ENCODE data around the gene NKD1. TPM values are rescaled to one million over a fixed set of nuclear protein-coding genes. Genes with fewer than 3 reads are reported as not detected.
"Not testable (repeated sequence)": the region's sequence is repeated elsewhere in the genome, so short reads cannot be mapped to it uniquely, and the experiment has no call there.

The NKD1 gene
- total RNA-seq, 4 donors from 2014 or later, result 37.1 to 87.8 (median 54.1) TPM

DNA sequence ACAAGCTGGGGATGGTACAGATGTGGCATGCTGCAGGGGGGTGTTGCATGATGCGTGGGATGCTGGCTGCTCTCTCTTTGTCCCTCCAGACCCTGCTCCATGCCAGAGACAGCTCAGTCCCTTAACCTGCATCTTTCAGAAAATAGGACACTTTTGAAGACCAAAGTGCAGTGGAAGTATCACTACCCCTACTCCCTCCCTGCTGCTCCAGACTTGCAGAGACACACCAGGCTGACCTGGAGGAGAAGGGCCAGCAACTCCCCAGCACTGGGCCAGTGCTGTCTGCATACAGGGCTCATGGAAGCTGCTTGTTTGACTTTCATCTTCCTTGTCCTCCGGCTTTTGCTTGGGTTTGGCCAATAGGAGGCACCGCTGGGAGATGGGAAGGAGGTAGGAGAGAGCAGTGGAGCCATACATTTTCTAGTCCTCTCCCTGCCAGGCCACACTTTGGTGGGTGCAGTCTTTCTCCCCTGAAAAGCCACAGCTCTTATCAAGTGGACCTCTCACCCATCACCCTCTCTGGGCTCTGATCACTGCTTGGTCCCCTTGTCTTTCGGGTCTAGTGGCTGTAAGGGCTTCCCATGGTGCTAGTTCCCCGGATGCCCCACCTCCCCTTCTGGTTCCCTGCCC is 46.1 kb upstream of the NKD1 start:
- intact Hi-C loops (cut with DNase I), result no loop called here
- WGBS, result 89% methylated on average over 5 of the region's 5 CpGs
- TF ChIP-seq POLR2A (IDR thresholded peaks at IDR 0.05; ENCODE audit: low read depth), result no peak
- no peak for TF ChIP-seq POLR2AphosphoS5 (IDR thresholded peaks at IDR 0.05)
- TF ChIP-seq EP300 (IDR thresholded peaks at IDR 0.05), result no peak
- TF ChIP-seq, protein P1, sequence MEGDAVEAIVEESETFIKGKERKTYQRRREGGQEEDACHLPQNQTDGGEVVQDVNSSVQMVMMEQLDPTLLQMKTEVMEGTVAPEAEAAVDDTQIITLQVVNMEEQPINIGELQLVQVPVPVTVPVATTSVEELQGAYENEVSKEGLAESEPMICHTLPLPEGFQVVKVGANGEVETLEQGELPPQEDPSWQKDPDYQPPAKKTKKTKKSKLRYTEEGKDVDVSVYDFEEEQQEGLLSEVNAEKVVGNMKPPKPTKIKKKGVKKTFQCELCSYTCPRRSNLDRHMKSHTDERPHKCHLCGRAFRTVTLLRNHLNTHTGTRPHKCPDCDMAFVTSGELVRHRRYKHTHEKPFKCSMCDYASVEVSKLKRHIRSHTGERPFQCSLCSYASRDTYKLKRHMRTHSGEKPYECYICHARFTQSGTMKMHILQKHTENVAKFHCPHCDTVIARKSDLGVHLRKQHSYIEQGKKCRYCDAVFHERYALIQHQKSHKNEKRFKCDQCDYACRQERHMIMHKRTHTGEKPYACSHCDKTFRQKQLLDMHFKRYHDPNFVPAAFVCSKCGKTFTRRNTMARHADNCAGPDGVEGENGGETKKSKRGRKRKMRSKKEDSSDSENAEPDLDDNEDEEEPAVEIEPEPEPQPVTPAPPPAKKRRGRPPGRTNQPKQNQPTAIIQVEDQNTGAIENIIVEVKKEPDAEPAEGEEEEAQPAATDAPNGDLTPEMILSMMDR (IDR thresholded peaks at IDR 0.05), result no peak
- Histone ChIP-seq H3K27me3 (no peaks in the 10 kb centered on the region), H3K4me1 (peaks cover 0 to 32% (median 29%) of the 10 kb centered on the region in 4 donors), H3K36me3 (no peaks in the 10 kb centered on the region), H3K9me3 (no peaks in the 10 kb centered on the region), H3K27ac (replicated peaks in 1 of 4) (no peak overlapping the region), H3K4me3 (no peak overlapping the region)
- DNase-seq (ENCODE audit: extremely low spot score), result no peak

DNA sequence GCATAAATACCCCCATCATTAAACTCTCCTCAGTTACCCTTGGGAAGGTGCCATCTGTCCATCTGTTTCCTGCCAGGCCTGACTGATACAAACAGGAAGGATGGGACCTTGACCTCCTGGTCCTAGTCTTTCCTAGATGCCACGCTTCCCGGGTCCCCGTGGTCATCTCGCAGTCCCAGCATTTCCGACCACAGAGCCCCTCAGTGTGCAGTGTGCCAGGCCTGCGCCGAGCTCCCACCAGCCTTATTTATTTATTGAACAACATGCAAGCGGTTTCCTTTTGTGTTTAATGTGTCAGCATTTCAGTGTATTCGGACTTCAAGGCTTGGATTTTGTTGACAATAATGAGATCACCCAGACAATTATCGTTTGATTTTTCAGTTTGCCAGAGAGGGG is 45.6 kb upstream of the NKD1 start:
- TF ChIP-seq POLR2AphosphoS5 (IDR thresholded peaks at IDR 0.05) (no peak), POLR2A (IDR thresholded peaks at IDR 0.05; ENCODE audit: low read depth) (no peak), EP300 (IDR thresholded peaks at IDR 0.05) (no peak)
- TF ChIP-seq, protein P1 (IDR thresholded peaks at IDR 0.05), result no peak
- peak; percentile 8 for DNase-seq (ENCODE audit: extremely low spot score)
- WGBS, result 71% methylated on average over 10 of the region's 10 CpGs
- peaks cover 0 to 29% (median 28%) of the 10 kb centered on the region in 4 donors for H3K4me1 ChIP-seq
- no peak overlapping the region for H3K4me3 ChIP-seq
- no peaks in the 10 kb centered on the region for H3K36me3 ChIP-seq
- no peaks in the 10 kb centered on the region for H3K9me3 ChIP-seq
- intact Hi-C loops (cut with DNase I), result no loop called here
- no peaks in the 10 kb centered on the region for H3K27me3 ChIP-seq
- H3K27ac ChIP-seq (replicated peaks in 1 of 4), result no peak overlapping the region

DNA sequence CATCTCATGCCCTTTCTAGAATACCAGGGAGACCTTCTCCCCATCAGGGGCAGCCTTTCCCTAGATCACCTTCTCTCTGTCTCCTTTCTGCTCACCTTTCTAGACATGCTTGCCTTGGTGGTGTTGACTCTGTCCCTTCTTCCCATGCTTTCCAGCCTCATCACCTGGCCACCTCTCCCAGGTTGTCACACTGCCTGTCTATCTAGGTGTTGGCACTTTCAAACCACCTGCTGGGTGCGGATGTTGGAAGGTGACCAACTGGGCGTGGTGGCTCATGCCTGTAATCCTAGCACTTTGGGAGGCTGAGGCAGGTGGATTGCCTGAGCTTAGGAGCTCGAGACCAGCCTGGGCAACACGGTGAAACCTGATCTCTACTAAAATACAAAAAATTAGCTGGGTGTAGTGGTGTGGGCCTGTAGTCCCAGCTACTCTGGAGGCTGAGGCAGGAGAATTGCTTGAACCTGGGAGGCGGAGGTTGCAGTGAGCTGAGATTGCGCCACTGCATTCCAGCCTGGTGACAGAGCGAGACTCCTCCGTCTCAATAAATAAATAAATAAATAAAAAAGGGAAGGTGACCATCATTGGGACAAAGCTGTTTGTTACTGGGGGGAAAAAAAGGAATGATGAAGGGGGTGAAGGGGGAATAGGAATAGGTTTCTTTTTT is 44.2 kb upstream of the NKD1 start:
- WGBS, result 95% methylated on average over 8 of the region's 8 CpGs
- DNase-seq (ENCODE audit: extremely low spot score), result peak; percentile 75
- H3K9me3 ChIP-seq; H3K4me3 ChIP-seq; intact Hi-C loops (cut with DNase I); H3K36me3 ChIP-seq; H3K27me3 ChIP-seq; H3K27ac ChIP-seq (replicated peaks in 1 of 4): not testable (repeated sequence)
- peaks cover 0 to 15% (median 14%) of the 10 kb centered on the region in 4 donors for H3K4me1 ChIP-seq

DNA sequence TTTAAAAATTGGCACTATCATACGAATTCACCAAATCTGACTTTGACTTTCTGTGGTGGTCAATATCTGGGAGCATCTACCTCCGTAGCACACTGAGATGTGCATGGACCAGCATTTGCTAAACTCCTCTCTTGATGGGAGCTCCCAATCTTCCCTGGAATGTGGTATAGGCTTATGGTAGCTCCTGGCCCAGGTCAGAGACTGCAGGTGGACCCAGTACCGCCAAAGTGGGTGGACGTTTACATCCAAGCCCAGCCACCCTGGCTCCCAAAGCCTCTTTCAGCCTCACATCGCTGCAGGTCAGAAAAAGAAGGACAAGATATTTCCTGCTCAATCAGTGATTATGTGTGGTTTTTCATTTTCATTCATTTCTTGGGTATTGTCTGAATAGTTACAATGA is 43.1 kb upstream of the NKD1 start:
- no peaks in the 10 kb centered on the region for H3K9me3 ChIP-seq
- H3K27ac ChIP-seq (replicated peaks in 1 of 4), result no peak overlapping the region
- TF ChIP-seq EP300 (IDR thresholded peaks at IDR 0.05), result no peak
- TF ChIP-seq, protein P1 (IDR thresholded peaks at IDR 0.05), result no peak
- TF ChIP-seq POLR2AphosphoS5 (IDR thresholded peaks at IDR 0.05), result no peak
- TF ChIP-seq POLR2A (IDR thresholded peaks at IDR 0.05; ENCODE audit: low read depth), result no peak
- WGBS, result 76% methylated on average over 5 of the region's 5 CpGs
- H3K4me3 ChIP-seq, result no peak overlapping the region
- intact Hi-C loops (cut with DNase I), result no loop called here
- peak; percentile 78 for DNase-seq (ENCODE audit: extremely low spot score)
- H3K4me1 ChIP-seq, result peaks cover 0 to 4% (median 3%) of the 10 kb centered on the region in 4 donors
- no peaks in the 10 kb centered on the region for H3K36me3 ChIP-seq
- no peaks in the 10 kb centered on the region for H3K27me3 ChIP-seq

DNA sequence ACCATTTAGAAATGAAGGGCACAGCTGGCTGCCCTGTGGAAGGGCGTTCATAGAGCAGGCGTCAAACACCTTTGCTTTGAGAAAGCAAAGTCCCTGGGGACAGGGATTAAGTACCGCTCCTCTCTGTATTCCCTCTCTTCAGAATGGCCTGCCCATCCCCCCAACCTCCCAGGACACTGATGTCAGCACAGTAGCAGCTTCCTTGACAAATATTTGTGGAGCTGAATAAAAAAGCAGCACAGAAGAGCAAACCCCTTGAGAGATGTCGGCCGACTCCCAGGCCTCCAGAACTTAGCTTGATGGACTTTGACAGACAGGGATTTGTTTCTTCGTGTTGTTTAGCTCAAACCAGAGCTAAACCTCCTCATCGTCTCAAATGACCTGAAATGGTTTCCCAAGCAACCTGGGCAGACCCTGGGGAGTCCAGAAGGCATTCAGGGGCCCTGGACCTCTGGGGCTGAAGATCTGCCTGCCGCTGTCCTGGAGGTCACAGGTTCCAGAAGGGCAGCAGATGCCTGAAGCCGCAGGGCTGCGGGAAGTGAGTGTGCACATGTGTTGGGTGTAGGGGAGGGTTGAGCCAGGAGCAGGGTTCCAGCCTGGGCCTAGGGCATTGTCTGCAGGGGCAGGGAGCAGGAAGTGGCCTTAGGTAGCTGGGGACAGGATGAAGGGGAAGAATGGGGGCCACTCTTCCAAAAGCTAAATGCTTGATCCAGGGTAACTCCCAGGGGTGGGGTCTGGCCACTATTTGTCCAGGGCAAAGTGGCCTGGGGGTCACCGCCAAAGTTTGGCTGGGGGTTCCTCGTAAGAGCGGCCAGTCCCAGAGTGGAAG is 42.3 kb upstream of the NKD1 start:
- H3K27ac ChIP-seq (replicated peaks in 1 of 4), result no peak overlapping the region
- peak; percentile 90 for DNase-seq (ENCODE audit: extremely low spot score)
- H3K4me3 ChIP-seq, result no peak overlapping the region
- no peaks in the 10 kb centered on the region for H3K27me3 ChIP-seq
- TF ChIP-seq, protein P1 (IDR thresholded peaks at IDR 0.05), result no peak
- TF ChIP-seq EP300 (IDR thresholded peaks at IDR 0.05) (no peak), POLR2AphosphoS5 (IDR thresholded peaks at IDR 0.05) (no peak), POLR2A (IDR thresholded peaks at IDR 0.05; ENCODE audit: low read depth) (no peak)
- WGBS, result 81% methylated on average over 13 of the region's 13 CpGs
- H3K36me3 ChIP-seq, result no peaks in the 10 kb centered on the region
- intact Hi-C loops (cut with DNase I), result no loop called here
- no peaks in the 10 kb centered on the region for H3K9me3 ChIP-seq
- no peaks in the 10 kb centered on the region for H3K4me1 ChIP-seq
